GM21528 (cell line): ENCODE measurements around the gene NAT14.
"Not testable (repeated sequence)": the region's sequence is repeated elsewhere in the genome, so short reads cannot be mapped to it uniquely, and the experiment has no call there.

ENCODE experiments used
- ATAC-seq: cut with Tn5 transposase; IDR thresholded peaks from one replicate; pipeline ENCODE4 v1.9.1; 2021; ENCODE audit warnings: mild to moderate bottlenecking, moderate library complexity; ENCODE audit not compliant: unreplicated experiment, low FRiP score

The NAT14 gene

GRCh38 chr19:55530996-55531395 lies 46.0 kb downstream of the NAT14 start:
- no peak for ATAC-seq

GRCh38 chr19:55534280-55534679 lies 49.3 kb downstream of the NAT14 start:
- not testable (repeated sequence) for ATAC-seq

GRCh38 chr19:55535173-55535964 lies 50.4 kb downstream of the NAT14 start:
- ATAC-seq = no peak

GRCh38 chr19:55535965-55536350 lies 51.0 kb downstream of the NAT14 start:
- no peak for ATAC-seq

- ATAC-seq = no peak
These were observed 51.4 kb downstream of the NAT14 start for GRCh38 chr19:55536366-55536765.
